Parathyroid adenoma (tissue), 2 donors: Measurements from ENCODE around the gene CHD3.

ENCODE experiments used
- H2AFZ ChIP-seq: fragments of 300-600 bp; sonication (generic); one replicate; pipeline ENCODE4 v1.7.0; 2017; ENCODE audit warnings: antibody characterized with exemption, mild to moderate bottlenecking
- H3K27ac ChIP-seq: fragments of 300-600 bp; sonication (generic); one replicate; pipeline ENCODE4 v1.7.0; 2017
- H3K27me3 ChIP-seq: fragments of 300-600 bp; sonication (generic); one replicate; pipeline ENCODE4 v1.7.0; 2017; ENCODE audit warnings: low read length; ENCODE audit not compliant: control insufficient read depth, insufficient read depth
- H3K36me3 ChIP-seq: fragments of 300-600 bp; sonication (generic); one replicate; pipeline ENCODE4 v1.7.0; 2017; ENCODE audit warnings: low read length; ENCODE audit not compliant: control insufficient read depth, insufficient read depth
- H3K4me1 ChIP-seq: fragments of 300-600 bp; sonication (generic); one replicate; pipeline ENCODE4 v1.7.0; 2017; ENCODE audit warnings: control low read depth
- H3K4me2 ChIP-seq: fragments of 300-600 bp; sonication (generic); one replicate; pipeline ENCODE4 v1.7.0; 2017; ENCODE audit warnings: low read length
- H3K4me3 ChIP-seq: fragments of 300-600 bp; sonication (generic); one replicate; pipeline ENCODE4 v1.7.0; 2017; ENCODE audit warnings: low read depth, low read length
- H3K79me2 ChIP-seq: fragments of 300-600 bp; sonication (generic); one replicate; pipeline ENCODE4 v1.7.0; 2017; ENCODE audit warnings: control low read depth
- H3K9ac ChIP-seq: fragments of 300-600 bp; sonication (generic); one replicate; pipeline ENCODE4 v1.7.0; 2017; ENCODE audit warnings: mild to moderate bottlenecking
- H3K9me3 ChIP-seq: fragments of 300-600 bp; sonication (generic); one replicate; pipeline ENCODE4 v1.7.0; 2017; ENCODE audit warnings: low read length; ENCODE audit not compliant: control insufficient read depth
- TF ChIP-seq, protein P1 (sequence below): fragments of 300-600 bp; sonication (generic); IDR thresholded peaks from one replicate; pipeline ENCODE4 v1.7.0; 2017; ENCODE audit warnings: antibody characterized with exemption, mild to moderate bottlenecking
- donor health status: primary hyperparathyroidism.

The CHD3 gene

DNA sequence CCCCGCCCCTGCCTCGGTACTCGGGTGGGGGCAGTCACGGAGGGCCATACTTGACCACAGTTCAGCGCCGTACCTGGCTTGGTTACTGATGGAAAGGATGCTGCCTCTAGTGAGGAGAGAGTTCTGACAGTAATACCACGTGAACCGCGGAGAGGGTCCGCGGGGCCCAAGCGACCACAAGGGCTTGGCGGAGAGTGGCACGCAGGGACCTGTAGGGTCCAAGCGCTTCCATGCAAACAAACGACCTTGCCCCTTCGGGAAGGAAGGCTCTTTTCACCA, 45.4 kb upstream of the CHD3 start:
- peaks cover 5% of the 10 kb centered on the region for H3K79me2 ChIP-seq
- H3K36me3 ChIP-seq, result no peaks in the 10 kb centered on the region
- peaks cover 23% of the 10 kb centered on the region for H3K4me1 ChIP-seq
- H2AFZ ChIP-seq, result peak overlapping the region; percentile 3
- H3K9me3 ChIP-seq, result no peaks in the 10 kb centered on the region
- H3K27me3 ChIP-seq, result no peaks in the 10 kb centered on the region
- TF ChIP-seq, protein P1, sequence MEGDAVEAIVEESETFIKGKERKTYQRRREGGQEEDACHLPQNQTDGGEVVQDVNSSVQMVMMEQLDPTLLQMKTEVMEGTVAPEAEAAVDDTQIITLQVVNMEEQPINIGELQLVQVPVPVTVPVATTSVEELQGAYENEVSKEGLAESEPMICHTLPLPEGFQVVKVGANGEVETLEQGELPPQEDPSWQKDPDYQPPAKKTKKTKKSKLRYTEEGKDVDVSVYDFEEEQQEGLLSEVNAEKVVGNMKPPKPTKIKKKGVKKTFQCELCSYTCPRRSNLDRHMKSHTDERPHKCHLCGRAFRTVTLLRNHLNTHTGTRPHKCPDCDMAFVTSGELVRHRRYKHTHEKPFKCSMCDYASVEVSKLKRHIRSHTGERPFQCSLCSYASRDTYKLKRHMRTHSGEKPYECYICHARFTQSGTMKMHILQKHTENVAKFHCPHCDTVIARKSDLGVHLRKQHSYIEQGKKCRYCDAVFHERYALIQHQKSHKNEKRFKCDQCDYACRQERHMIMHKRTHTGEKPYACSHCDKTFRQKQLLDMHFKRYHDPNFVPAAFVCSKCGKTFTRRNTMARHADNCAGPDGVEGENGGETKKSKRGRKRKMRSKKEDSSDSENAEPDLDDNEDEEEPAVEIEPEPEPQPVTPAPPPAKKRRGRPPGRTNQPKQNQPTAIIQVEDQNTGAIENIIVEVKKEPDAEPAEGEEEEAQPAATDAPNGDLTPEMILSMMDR, result no peak
- peak overlapping the region; percentile 88 for H3K4me3 ChIP-seq
- H3K27ac ChIP-seq, result peak overlapping the region; percentile 98
- H3K9ac ChIP-seq, result peak overlapping the region; percentile 30
- peak overlapping the region; percentile 75 for H3K4me2 ChIP-seq

DNA sequence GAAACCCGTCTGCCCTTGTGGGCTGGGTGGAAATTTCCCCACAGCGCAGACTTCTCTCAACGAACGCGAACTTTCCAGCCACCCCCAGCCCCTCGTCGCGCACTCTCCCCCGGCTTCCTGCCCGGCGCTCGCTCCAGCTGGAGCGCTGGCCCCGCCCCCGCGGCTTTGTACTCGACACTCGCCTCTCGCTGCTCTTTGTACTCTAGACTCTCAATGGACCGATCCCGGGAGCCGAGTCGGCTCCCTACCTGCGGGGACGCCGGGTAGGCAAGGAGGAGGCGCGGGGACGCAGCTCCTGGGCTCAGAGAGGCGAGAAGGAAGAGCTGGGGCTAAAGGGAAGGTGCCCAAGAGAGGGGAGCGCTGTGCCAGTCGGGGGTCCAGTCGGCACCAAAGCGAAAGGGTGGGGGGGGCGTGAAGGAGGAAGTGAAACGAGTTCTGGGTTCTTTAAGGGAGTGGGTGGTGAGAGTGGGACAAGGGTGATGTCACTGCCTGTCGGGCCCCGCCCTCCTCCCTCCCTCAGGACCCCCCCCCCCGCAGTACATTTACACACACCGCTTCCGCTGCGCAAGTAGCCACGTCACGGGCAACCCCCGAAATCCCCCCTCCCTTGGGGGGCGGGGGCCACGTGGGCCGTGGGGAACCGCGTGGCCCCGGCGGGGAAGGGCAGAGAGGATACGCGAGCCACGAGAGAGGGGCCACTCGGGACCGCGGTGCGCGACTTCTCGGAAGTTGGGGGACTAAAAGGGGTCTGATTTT, 44.9 kb upstream of the CHD3 start:
- Histone ChIP-seq H3K79me2 (peaks cover 5% of the 10 kb centered on the region), H3K27me3 (no peaks in the 10 kb centered on the region), H3K4me3 (peak overlapping the region; percentile 88), H3K4me2 (peak overlapping the region; percentile 75), H3K9me3 (no peaks in the 10 kb centered on the region), H3K4me1 (peaks cover 19% of the 10 kb centered on the region), H3K27ac (peak overlapping the region; percentile 98), H3K36me3 (no peaks in the 10 kb centered on the region), H2AFZ (peak overlapping the region; percentile 81), H3K9ac (peak overlapping the region; percentile 1)
- TF ChIP-seq, protein P1, result no peak

DNA sequence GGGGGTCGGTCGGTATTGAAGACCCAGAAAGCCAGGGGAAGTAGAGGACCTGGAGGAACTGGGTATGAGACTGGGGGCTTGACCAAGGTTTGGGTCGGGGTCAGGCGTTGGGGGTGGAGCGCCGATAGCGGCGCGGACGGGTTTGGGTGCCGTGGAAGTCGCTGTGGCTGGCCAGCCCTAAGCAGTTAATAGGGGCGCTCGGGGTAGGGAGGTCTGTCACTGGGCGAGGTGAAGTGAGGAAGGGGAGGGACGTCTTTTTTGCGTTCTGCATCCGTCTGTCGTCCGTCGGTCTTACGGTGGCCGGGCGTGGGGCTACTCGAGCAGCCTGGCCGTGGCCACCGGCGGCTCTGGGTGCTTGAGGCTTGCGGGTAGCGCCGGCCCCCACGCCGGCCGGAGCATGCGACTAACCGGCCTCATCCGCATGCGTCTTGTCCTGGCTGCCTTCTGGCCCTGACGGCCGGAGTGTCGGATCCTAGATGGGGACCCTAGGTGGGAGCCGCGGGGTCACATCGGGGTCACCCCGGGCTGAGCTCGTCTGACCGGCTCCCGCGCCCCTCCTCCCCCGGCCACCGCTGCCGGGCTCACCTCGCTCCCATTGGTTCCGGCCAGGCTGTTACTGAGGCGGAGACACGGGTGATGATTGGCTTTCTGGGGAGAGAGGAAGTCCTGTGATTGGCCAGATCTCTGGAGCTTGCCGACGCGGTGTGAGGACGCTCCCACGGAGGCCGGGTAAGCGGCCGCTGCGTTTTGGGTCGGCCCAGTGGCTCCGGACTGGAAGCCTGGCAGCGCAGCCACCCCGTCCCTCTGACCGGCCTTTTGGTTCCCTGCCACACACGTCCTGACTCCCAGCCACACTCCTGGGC, 44.1 kb upstream of the CHD3 start:
- Histone ChIP-seq H3K27me3 (no peaks in the 10 kb centered on the region), H3K36me3 (no peaks in the 10 kb centered on the region), H2AFZ (peak overlapping the region; percentile 81), H3K4me1 (peaks cover 14% of the 10 kb centered on the region), H3K4me2 (peak overlapping the region; percentile 75), H3K27ac (peak overlapping the region; percentile 98), H3K79me2 (peaks cover 3% of the 10 kb centered on the region), H3K9ac (peak overlapping the region; percentile 71), H3K4me3 (peak overlapping the region; percentile 88), H3K9me3 (no peaks in the 10 kb centered on the region)
- TF ChIP-seq, protein P1, result no peak

DNA sequence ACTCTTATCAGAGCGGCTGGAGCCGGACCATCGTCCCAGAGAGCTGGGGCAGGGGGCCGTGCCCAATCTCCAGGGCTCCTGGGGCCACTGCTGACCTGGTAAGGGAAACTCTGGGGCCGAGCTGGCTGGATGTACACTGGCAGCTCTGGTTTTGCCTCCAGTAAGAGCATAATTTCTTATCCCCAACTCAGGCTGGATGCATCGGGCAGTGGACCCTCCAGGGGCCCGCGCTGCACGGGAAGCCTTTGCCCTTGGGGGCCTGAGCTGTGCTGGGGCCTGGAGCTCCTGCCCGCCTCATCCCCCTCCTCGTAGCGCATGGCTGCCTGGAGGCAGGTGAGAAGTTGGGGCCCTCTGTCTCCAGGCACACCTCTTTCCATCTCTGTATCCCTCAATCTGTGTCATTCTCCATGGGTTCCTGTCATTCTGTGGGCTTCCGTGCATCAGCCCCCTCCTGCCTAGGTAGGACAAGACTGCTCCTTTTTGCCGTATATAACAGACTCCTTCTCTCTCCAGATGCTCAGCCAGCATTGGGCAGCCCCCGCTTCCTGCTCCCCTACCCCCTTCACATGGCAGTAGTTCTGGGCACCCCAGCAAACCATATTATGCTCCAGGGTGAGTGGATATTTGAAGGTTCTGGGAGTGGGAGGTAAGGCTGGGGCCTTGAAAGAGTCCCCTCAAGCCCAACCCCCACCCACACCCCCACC, 43.1 kb upstream of the CHD3 start:
- no peaks in the 10 kb centered on the region for H3K36me3 ChIP-seq
- H3K27ac ChIP-seq, result peak overlapping the region; percentile 98
- peak overlapping the region; percentile 81 for H2AFZ ChIP-seq

More for the DNA sequence above, 43.1 kb upstream of the CHD3 start:
- Histone ChIP-seq H3K4me1 (peaks cover 7% of the 10 kb centered on the region), H3K4me2 (peak overlapping the region; percentile 75), H3K9ac (no peak overlapping the region), H3K4me3 (peak overlapping the region; percentile 88), H3K27me3 (no peaks in the 10 kb centered on the region), H3K9me3 (no peaks in the 10 kb centered on the region), H3K79me2 (peaks cover 3% of the 10 kb centered on the region)
- TF ChIP-seq, protein P1, result no peak
